ENCODE measurements around the gene LRRC3B.
"Not testable (repeated sequence)": the region's sequence is repeated elsewhere in the genome, so short reads cannot be mapped to it uniquely, and the experiment has no call there.

Gene LRRC3B, protein sequence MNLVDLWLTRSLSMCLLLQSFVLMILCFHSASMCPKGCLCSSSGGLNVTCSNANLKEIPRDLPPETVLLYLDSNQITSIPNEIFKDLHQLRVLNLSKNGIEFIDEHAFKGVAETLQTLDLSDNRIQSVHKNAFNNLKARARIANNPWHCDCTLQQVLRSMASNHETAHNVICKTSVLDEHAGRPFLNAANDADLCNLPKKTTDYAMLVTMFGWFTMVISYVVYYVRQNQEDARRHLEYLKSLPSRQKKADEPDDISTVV

DNA sequence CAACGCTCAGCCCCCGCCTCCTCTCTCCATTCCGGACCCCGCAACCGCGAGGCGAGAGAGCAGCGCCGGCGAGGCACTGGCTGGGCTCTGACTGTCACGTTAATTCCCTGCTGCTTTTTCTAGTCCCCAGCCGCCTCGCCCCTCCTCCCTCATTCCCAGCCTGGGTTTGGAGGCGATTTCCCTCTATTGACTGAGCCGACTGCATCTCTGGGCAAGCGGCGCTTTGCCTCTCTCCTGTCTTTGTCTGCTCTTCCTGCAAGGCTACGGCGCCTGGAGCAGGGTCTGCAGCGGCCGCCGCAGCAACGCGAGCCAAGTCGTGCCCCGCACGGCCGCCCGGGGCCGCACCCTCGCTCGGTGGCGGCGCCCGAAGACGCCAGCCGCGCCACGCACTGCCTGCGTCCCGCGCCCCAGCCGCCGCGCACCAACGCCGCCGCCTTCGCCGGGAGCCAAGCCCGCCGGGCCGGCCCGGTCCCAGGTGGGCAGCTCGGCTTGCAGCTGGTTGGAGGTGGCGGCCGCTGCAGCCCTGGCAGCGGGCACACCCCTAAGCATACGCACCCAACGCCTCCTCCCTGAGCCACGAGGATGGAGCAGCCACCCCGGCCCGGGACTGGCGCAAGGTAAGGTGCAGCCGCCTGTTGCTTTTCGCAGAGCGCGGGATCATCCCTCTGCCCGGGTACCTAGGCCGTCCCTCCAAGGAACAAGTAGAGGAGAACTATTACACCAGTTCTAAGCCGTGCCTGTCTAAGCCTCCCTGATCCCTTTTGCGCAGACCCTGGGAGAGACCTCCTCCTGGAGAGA is at the start of gene LRRC3B:
Gene LRRC3B, plus strand, starts transcription at position 152 of the 798 bp plus-strand sequence. CDS start 86,901 bp downstream, outside the sequence.
- no peak for DNase-seq (ENCODE audit: low read depth)

DNA sequence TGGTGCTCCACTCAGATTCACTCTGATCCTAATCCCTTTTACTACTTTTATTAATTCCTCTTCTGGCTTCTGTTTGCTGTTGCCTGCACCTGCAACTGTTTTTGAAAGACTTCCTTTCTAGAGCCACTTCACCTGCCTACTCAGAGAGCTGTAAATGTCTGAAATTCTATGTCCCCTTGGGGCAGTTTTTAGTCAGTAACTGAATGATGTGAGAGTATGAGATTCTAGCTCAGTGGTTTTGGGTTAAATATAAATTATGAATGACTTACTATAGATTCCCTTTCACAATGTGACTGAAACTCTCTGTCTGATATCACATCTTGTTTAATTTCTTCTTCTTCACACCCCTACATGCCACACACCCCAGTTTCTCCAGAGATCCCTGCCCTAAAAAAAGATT is 47.8 kb upstream of the LRRC3B start:
- DNase-seq (ENCODE audit: low read depth) = no peak

DNA sequence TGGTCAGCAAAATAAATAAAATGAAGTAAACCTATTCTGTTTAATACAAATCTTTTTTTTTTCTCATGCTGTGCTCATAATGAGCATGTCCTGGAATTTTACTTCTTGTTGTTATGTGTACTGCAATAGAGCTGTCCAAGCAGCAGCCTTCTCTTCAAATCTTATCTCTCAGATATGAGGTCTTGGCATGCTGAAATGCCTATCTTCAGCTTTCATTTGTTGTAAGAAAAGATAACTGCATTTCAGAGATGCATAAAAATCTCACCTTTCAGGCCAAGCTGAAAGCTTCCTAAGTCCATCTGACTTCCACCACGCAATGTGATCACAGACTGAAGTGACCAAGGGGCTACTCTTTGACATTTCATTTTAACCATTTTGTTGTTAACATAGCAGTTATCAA is 43.5 kb upstream of the LRRC3B start:
- DNase-seq (ENCODE audit: low read depth) = no peak

DNA sequence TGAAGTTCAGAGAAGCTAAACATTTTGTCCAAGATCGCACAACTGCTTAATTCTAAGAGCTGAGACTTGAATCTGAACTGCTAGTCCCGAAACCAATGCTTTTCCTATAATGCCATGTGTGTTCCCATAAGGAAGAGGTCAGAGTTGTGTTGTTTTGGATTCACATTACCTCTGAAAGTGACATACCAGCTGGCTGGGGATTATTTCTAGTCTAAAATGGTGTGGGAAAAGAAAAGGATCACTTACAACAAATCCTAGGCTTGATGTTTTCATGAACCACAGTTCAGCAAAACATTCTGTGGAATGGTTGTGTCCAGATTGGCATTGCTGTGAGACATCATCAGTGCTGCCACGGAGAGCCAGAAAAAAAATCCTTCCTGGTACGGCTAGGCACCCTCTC is 35.0 kb upstream of the LRRC3B start:
- DNase-seq (ENCODE audit: low read depth) = no peak

DNA sequence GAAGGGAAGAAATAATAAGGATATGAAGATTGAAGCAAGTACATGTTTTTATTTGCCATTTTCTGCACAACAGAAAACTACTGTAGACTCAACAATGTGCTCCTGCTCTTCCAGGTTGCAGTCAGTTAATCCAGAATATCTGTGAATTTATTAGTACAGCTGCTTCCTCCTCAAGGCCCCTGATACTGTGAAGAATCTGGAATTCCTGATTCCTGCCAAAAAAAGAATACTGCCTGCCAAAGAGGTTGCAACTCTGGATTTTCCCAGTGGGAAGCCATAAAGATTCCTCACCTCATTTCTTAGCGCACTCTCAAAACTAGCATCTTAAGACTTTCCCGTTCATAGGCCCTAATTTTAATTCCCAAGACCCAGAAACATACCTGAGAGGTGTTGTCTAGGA is 33.6 kb upstream of the LRRC3B start:
- no peak for DNase-seq (ENCODE audit: low read depth)

DNA sequence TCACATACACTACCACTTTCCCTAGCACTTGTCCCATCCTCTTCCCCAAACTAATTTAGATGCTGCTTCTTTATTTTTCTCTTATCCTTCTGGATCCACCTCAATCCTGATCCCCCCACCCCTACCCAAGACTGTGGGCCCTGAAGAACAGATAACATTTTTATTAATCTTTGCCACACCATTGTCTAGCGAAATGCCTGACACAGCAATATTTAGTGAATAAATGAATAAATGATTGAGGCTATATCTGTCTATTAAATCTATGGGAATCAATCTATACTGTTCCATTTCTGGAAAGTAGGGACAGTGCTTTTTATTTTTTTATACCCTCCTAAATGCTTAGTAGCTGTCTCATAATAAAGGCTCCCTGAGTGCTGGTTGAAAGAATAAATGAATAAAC is 32.9 kb upstream of the LRRC3B start:
- no peak for DNase-seq (ENCODE audit: low read depth)

DNA sequence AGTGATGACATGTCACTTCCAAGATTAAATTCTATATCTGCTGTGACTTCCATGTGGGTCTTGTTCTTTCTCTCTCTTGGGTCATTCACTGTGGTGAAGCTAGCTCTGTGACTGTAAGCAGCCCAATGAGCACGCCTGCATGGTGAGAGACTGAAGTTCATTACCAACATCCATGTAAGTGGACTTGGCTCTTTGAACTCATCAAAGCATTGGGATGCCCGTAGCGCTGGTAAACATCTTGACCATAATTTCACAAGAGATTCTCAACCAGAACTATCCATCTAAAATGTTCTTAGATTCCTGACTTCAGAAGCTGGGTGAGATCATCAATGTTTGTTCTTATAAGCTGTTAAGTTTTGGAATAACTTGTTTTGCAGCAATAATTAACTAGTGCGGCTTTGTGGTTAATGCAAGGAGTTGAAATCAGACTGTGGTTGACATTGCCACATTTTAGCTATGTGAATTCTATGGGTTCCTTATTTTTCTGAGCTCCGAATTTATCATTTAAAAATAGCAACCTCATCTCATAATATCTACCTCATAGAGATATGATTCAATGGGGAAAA is 31.6 kb upstream of the LRRC3B start:
- DNase-seq (ENCODE audit: low read depth) = no peak

DNA sequence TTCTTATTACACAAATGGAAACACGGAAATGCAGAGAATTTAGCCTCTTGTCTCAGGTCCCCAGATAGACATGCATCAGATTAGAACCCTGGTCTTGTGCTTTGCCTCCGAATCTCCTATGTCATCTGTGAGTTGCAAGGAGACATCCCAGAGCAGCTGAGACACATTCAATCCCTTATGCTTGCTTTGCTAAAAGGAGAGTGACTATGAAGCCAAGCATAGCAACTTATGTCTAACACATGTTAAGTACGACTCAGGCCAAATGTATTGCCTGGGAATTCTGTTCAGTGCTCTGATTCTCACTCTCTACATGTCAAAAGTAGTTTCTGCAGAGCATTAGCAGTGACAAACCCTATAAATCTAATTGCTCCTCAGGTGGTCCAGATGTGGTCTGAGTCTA is 30.6 kb upstream of the LRRC3B start:
- DNase-seq (ENCODE audit: low read depth) = no peak

DNA sequence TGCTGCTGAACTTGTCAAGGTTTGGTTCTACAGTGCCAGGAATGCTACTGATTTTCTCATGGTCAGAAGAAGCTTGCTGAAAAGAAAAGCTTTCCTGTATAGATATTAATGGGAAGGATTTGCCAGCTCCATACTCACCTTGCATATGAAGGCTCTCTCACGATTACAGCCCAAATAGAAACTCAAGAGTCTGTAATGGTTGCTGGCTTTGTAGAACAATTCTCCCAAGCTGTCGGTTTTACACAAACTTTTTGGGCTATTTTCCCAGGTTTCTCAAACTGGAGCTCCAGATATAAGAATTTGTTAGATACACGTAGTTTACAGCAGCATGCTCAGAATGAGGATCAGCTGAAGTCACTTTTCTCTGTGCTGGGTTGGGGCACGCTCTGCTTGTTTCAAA is 30.1 kb upstream of the LRRC3B start:
- no peak for DNase-seq (ENCODE audit: low read depth)

DNA sequence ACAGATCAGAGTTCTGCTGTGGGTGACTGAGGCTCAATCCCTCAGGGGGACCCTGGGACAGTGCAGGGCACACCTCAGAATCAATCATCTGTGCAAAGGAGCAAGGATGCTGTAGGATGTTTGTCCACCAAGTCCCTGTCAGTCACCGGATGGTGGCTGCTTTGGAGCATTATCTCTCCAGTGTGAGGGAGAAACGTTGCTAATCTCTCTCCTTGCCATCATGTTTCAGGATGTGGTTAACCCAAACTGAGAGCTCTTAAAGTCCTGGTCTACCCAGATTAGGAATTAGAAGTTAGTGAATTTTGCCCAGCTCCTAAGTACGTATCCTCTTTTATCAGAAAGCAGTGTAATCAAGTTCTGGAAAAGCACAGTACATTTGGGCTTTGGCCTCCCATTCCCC is 26.2 kb upstream of the LRRC3B start:
- DNase-seq (ENCODE audit: low read depth) = no peak

DNA sequence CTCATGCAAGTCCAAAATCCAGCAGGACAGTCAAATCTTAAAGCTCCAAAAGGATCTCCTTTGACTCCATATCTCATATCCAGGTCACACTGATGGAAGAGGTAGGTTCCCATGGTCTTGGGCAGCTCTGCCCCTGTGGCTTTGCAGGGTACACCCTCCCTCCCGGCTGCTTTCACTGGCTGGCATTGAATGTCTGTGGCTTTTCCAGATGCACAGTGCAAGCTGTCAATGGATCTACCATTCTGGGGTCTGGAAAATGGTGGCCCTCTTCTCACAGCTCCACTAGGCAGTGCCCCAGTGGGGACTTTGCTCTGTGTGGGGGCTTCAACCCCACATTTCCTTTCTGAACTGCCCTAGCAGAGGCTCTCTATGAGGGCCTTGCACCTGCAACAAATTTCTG is 19.3 kb upstream of the LRRC3B start:
- DNase-seq (ENCODE audit: low read depth) = not testable (repeated sequence)

DNA sequence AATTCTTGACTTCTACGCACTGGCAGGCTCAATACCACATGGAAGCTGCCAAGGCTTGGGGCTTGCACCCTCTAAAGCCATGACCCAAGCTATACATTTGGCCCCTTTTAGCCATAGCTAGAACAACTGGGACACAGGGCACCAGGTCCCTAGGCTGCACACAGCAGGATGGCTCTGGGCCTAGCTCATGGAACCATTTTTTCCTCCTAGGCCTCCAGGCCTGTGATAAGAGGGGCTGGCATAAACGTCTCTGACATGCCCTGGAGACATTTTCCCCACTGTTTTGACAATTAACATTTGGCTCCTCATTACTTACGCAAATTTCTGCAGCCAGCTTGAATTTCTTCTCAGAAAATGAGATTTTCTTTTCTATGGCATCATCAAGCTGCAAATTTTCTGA is 18.8 kb upstream of the LRRC3B start:
- not testable (repeated sequence) for DNase-seq (ENCODE audit: low read depth)

DNA sequence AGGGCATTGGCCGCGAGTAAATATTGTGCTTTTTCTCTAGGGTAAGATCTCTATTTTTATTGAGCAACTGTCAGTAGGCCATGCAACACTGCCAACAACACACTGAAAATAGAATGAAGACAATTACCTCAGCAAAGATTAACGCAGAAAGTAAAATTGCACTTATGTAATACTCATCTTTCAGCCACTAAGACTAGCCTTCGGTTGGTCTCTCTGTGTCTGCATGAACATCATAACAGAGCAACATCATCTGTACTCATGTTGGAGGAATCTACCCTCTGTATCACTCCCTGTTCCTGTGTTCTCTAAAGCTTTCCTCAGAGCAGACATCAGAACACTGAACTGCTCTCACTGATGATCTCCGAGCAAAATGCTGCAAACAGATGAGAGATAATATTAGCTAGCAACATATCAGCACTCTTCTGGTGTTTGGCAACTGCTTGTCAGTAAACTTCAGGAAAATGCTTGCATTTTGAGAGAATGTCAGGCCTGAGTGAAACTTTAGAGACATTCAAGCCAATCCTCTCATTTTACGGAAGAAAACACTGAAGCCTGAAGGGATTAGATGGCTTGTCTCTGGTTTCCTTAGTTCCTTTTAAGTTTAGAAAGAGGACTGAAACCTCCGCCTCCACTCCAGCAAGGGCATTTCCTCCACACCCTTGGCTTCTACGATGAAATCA is 8.4 kb upstream of the LRRC3B start:
- DNase-seq (ENCODE audit: low read depth) = no peak

DNA sequence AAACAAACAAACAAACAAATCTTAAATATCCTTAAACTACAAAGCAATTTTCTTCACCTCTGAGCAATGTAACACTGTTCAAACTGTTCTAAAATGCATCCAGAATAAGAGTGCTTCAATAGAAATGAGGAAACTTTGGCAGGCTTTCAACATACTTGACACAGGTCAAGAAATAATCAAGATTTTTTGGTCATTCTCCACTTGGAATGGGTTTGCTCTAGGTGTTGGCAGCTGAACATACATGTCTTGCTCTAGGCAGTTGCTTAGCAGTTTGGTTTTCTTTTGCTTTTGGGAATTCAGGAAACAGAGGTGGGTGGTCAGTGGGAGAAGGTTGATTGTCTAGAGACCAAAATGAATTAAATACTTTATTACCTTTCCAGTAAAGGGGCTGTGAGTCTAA is 1.4 kb upstream of the LRRC3B start:
- DNase-seq (ENCODE audit: low read depth) = no peak

DNA sequence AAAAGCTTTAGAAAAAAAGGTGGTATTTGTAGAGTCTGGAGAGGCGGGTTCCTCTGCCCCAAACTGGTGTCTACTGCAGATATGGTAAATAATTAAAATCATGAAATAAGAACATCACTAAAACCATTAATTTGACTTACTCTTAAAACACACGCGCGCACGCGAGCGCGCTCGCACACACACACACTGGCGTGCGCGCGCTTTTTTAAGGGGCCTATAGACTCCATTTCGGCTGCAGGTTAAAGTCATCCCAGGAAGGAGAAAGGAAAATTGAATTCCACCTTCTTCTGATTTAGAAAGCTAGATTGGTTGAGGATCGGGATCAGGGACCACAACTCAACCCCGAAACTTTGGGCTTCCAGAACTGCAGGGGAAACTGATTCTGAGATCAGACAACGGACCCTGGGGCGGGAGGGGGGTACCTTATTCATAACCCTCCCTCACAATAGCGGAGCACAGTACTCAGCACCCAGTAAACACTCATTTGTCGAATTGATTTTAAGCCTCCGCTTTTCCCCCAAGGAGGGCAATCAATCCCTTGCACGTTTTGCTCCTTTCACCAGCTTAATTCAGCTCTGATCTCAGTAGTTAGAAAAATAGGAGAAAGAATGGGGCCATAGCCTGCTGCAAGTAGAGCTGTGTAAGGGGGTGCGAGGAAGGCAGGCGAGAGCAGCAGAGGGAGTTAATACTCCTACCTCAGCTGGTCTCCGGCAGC is 509 bp upstream of the LRRC3B start:
- no peak for DNase-seq (ENCODE audit: low read depth)

DNA sequence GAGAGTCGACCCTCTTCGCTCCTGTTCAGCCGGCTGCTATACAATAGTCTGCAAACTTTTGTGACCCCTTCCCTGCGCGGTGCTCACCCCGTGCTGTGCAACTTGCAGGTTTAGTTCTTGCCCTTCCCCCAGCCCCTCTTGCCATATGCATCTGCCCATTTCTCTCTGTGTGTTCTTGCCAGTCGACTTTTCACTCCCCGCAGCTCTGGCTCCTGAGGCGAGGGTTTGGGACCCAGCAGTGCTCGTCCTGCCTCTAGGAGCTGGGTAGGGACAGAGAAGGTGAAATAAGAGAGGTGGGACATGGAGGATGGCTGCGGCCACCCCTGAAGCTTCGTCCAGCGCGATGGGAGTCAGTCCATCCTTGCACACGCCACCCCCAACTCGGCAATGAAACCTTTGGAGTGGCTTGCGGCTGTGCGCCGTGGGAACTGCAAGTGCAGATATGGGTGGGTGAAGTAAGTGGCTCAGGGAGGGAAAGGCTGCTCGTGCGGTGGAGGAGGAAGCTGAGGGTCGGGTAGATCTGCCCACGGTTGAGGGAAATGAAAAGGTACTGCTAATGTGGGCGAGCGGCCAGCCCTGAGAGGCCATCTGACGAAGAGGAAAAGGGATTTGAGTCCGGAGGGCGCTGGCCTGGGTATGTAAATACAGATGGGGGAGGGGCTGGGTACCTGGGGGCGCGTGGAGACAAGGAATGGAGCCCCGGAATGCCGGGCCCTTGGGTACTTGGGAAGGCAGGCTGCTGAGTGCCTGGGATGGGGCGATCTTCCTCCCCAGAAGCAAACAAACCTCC is 1.0 kb downstream of the LRRC3B start:
- DNase-seq (ENCODE audit: low read depth) = no peak

DNA sequence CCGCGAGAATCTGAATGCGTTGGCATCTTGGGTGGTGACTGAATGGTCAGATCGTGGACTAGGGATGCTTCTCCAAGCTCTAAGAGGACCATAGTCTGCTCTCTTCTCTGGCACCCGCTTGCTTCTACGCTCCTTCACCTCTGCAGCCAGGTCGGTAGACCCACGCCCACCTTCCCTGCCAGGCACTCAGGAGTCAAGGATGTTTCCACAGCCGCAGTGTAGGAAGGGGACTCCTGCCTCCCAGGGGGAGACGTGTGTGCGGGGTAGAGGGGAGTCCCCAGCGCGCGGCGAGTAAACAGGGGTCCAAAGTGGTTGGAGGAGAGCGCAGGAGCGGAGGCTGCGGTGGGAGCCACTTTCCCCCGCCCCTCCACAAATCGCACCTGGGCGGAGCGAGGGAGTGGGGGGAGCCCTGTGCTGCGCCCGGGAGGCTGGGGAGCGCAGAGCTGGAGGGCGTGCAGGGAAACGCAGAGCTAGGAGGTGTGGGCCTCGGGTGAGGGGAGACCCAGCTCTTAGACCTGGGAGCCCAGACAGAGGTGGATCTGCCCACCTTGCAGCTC is 1.7 kb downstream of the LRRC3B start:
- DNase-seq (ENCODE audit: low read depth) = no peak

DNA sequence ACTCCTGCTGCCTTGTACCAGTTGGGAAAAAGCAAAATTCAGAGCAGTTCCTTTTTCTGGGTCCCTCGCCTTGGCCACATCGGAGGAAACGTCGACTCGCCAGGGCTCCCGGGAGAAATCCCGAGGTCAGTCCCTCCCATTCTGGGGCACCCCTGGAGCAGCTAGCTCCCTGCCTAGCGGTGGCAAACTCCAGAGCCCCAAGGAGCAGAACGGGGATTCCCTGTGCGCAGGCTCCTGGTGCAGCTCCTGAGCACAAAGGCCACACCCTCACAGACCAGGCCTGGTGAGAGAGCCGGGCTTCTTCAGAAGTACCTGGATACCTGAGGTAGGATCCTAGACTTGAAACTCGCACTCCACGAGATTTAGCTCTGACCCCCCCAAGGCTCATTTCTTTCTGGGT is 2.6 kb downstream of the LRRC3B start:
- no peak for DNase-seq (ENCODE audit: low read depth)

DNA sequence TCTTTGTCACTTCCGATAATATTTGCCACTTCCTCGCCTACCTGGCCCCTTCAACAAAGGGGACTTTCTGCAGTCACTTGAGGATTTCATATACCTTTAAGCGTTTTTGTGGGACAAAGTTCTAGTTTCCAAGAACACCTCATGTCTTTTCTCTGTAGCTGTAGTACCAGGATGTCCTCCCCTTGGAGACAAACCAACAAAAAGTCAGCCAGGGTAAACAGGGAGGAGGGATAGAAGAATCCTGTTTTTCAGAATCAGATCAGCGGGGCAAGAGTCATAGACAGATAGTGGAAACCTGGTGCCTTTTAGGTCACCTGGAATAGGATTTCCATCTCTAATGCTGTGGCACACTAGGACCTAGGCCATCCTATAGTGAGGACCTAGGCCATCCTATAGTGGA is 4.5 kb downstream of the LRRC3B start:
- no peak for DNase-seq (ENCODE audit: low read depth)

DNA sequence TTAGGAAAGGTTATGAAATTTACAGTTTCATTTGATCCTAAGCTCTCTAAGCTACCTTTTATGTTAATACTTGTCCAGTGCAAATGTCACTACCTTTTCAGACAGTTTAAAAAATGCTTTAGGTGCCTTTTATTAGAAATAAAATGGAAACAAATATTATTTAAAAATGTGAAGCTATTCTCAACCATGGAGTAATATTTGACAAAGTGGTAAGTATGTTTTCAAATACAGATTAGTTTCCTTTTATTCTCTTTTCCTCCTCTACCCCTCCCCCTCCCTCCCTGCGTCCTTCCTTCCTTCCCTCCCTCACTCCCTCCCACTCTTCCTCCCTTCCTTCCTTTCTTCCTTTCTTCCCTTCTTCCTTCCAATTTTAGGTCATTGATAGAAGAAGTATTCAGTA is 6.3 kb downstream of the LRRC3B start:
- DNase-seq (ENCODE audit: low read depth) = no peak
